Measurements from ENCODE around the gene DHODH. TPM values are rescaled to one million over a fixed set of nuclear protein-coding genes. Genes with fewer than 3 reads are reported as not detected.

The DHODH gene
- total and polyA plus RNA-seq, 10 of the 15 experiments (the other 5 are each of a cell fraction or from before 2014, with no cell fraction given): 3.4 to 23.3 (median 13.2) TPM

DNA sequence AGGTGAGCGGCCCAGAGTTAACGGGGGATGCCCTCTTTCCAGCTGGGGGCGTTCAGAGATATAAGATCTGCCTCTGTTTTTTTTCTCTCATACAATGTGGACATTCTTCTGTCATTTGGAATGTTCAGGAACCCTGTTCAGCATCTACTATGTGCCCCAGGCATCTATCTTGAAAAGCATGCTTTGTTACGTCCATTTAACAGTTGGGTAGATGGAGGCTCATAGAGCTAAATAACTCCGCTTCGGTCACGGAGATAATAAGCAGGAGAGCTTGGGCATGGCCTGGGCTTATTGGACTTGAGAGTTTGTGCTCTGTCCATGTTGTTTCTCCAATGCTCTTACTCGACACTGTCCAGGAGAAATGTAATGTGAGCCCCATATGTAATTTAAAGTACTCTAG, 6.1 kb downstream of the DHODH start:
- intact Hi-C loops (cut with micrococcal nuclease; ENCODE audit: unreplicated experiment): no loop called here
- Histone ChIP-seq H4K20me1 (ENCODE audit: control insufficient read depth, insufficient read depth) (no peaks in the 10 kb centered on the region), H3K9me3 (replicated peaks; ENCODE audit: control insufficient read depth, insufficient read depth, low read length) (no peaks in the 10 kb centered on the region), H3K79me2 (ENCODE audit: control insufficient read depth, insufficient read depth, low read length) (no peaks in the 10 kb centered on the region; the same call in 1 of the 2 replicates), H3K27me3 (replicated peaks in 1 of 2; ENCODE audit: control insufficient read depth in 2 of 2, insufficient read depth in 2 of 2, low read length in 1 of 2) (no peaks in the 10 kb centered on the region), H3K4me2 (ENCODE audit: control insufficient read depth, insufficient read depth) (no peak overlapping the region), H3K4me1 (ENCODE audit: control insufficient read depth, insufficient read depth, low read length) (0 out of 2 replicates have a peak, but pooled peaks cover 4% of the 10 kb centered on the region), H2AFZ (ENCODE audit: control insufficient read depth, low read depth, low read length) (no peak overlapping the region), H3K36me3 (ENCODE audit: control insufficient read depth in 2 of 2, insufficient read depth in 2 of 2, low read length in 1 of 2) (peaks cover 3 to 8% of the 10 kb centered on the region in 2 experiments), H3K9ac (ENCODE audit: control insufficient read depth, insufficient read depth, low read length) (no peak overlapping the region), H3K4me3 (no peak overlapping the region), H3K27ac (ENCODE audit: control insufficient read depth, insufficient read depth) (no peak overlapping the region)
- in situ Hi-C loops (cut with MboI): no loop called here
- no peak for ATAC-seq
- BruUV-seq (replicated peaks): no TSS peak
- TF ChIP-seq ZNF622 (IDR thresholded peaks at IDR 0.05) (no peak), STAT3 (IDR thresholded peaks at IDR 0.05; ENCODE audit: low read depth, low read length) (no peak), CBX5 (IDR thresholded peaks at IDR 0.05; ENCODE audit: low read depth) (no peak), CHD1 (IDR thresholded peaks at IDR 0.05; ENCODE audit: low read depth, low read length) (no peak), SIN3A (IDR thresholded peaks at IDR 0.05; ENCODE audit: low read depth, low read length) (no peak), ZBTB11 (CRISPR knock-in tag; IDR thresholded peaks at IDR 0.05) (no peak), NR2C2 (IDR thresholded peaks at IDR 0.05; ENCODE audit: borderline replicate concordance, control insufficient read depth, insufficient read length, low read depth) (no peak), SPI1 (IDR thresholded peaks at IDR 0.05; ENCODE audit: borderline replicate concordance, insufficient read depth, low read depth, low read length) (no peak), RUNX3 (IDR thresholded peaks at IDR 0.05; ENCODE audit: low read length) (no peak), HDAC2 (IDR thresholded peaks at IDR 0.05) (no peak), WRNIP1 (IDR thresholded peaks at IDR 0.05; ENCODE audit: borderline replicate concordance, low read depth, low read length) (no peak), MTA2 (IDR thresholded peaks at IDR 0.05; ENCODE audit: low read depth) (no peak), IKZF1 (conservative IDR thresholded peaks at IDR 0.05) (no peak), BACH1 (IDR thresholded peaks at IDR 0.05; ENCODE audit: borderline replicate concordance) (no peak), DPF2 (IDR thresholded peaks at IDR 0.05) (no peak)
- TF ChIP-seq, protein P1, sequence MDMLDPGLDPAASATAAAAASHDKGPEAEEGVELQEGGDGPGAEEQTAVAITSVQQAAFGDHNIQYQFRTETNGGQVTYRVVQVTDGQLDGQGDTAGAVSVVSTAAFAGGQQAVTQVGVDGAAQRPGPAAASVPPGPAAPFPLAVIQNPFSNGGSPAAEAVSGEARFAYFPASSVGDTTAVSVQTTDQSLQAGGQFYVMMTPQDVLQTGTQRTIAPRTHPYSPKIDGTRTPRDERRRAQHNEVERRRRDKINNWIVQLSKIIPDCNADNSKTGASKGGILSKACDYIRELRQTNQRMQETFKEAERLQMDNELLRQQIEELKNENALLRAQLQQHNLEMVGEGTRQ (IDR thresholded peaks at IDR 0.05; ENCODE audit: borderline replicate concordance, low read depth, low read length): no peak
- TF ChIP-seq, protein P2, sequence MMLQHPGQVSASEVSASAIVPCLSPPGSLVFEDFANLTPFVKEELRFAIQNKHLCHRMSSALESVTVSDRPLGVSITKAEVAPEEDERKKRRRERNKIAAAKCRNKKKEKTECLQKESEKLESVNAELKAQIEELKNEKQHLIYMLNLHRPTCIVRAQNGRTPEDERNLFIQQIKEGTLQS (IDR thresholded peaks at IDR 0.05; ENCODE audit: borderline replicate concordance, extremely low read depth, low read depth, low read length): no peak
- POLR2A ChIA-PET: no interaction called here
- 93% methylated on average over 8 of the region's 8 CpGs for WGBS (ENCODE audit: insufficient coverage, insufficient replicate concordance, low lambda C conversion rate, missing lambda C conversion rate)
- DNase-seq (ENCODE audit: low read depth, low spot score): no peak
- CTCF ChIA-PET: interaction anchor here (0.9 to 2.2 kb wide), 3 partner anchors 80 to 404 kb away, joined by 3 to 5 read pairs (median 4); no protein-coding TSS in a partner anchor
- SMC1A ChIA-PET (ENCODE audit: uncharacterized antibody, unreplicated experiment): no interaction called here
- RAD21 ChIA-PET (ENCODE audit: unreplicated experiment): no interaction called here
- FAIRE-seq: no peak

All from GM12878 (cell line).